ENCODE data around the gene HIVEP3.

HIVEP3 gene

DNA sequence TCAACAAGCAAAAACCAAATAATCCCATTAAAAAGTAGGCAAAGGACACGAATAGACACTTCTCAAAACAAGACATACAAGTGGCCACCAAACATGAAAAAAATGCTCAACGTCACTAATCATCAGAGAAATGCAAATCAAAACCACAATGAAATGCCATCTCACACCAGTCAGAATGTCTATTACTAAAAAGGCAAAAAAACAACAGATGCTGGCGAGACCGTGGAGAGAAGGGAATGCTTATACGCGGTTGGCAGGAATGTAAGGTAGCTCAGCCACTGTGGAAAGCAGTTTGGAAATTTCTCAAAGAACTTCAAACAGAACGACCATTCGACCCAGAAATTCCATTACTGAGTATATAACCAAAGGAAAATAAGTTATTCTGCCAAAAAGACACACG is 289.2 kb downstream of the HIVEP3 start:
- WGBS, 2 experiments (ENCODE audit: insufficient coverage in 2 of 2) = 79 to 87% methylated on average over 6 to 8 of the region's 9 CpGs
- peaks cover 38% of the 10 kb centered on the region for H3K4me1 ChIP-seq (ENCODE audit: control insufficient read depth, insufficient read depth, low read length, poor library complexity, severe bottlenecking)
- H3K4me3 ChIP-seq (ENCODE audit: extremely low read depth, insufficient read depth, low read length, poor library complexity, severe bottlenecking) = no peak overlapping the region
- H3K27ac ChIP-seq (ENCODE audit: low read depth, low read length, severe bottlenecking) = no peak overlapping the region
- peaks cover 7% of the 10 kb centered on the region for H3K36me3 ChIP-seq (ENCODE audit: control insufficient read depth, insufficient read depth, low read length)
- H3K9me3 ChIP-seq (ENCODE audit: control insufficient read depth, low read length) = no peaks in the 10 kb centered on the region

DNA sequence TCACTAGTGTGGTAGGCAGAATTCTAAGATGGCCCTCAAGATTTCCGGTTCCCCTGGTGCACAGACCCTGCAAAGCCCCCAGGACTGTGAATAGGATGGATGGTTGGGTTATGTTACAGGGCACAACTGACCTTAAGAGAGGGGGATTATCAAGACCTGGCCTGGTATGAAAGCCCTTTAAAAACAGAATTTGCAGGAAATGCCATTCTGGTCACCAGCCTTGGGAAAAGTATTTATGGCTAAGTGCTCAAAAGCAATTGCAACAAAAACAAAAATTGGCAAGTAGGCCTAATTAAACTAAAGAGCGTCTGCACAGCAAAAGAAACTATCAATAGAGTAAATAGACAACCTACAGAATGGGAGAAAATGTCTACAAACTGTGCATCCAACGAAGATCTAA is 289.6 kb downstream of the HIVEP3 start:
- WGBS, 2 experiments (ENCODE audit: insufficient coverage in 2 of 2) = 87% methylated on average over 2 of the region's 3 CpGs; no CpG with 5 or more reads in 1 of the 2 experiments
- H3K36me3 ChIP-seq (ENCODE audit: control insufficient read depth, insufficient read depth, low read length) = peaks cover 7% of the 10 kb centered on the region
- H3K4me1 ChIP-seq (ENCODE audit: control insufficient read depth, insufficient read depth, low read length, poor library complexity, severe bottlenecking) = peaks cover 38% of the 10 kb centered on the region
- no peak overlapping the region for H3K4me3 ChIP-seq (ENCODE audit: extremely low read depth, insufficient read depth, low read length, poor library complexity, severe bottlenecking)
- no peak overlapping the region for H3K27ac ChIP-seq (ENCODE audit: low read depth, low read length, severe bottlenecking)
- H3K9me3 ChIP-seq (ENCODE audit: control insufficient read depth, low read length) = no peaks in the 10 kb centered on the region

DNA sequence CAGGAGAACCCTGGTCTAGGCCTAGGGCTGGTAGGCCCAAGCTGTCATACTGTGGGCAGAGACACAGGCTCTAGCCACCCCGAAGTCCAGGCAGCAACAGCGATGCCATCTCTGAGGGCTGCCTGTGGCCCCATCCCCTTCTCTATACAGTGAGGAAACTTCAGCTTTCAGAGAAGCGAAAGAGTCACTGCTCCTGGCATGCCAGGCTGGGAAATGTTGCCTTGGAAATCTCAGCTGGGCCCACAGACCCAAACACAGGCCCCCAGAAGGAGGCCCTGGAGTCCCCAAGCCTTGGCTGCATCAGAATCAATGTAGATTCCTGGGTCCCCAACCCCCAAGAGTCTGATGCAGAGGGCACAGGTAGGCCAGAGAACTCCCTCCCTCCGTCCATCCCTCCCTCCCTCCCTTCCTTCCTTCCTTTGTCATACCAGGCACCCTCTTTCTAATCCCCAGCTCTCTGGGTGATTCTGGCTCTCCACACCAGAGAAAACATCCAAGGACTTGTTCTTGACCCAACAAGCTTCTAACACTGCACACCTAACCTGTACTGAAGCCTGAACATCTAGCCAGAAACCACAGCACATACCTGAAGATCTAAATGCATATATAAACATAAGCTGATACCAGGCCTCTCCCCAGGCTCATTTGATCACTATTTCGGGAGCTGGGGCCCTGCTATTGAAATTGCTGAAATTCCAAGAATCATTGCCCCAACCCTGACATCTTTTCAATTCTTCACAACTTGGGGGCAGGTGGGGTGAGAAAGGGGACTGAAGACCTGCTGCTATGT is 291.0 kb downstream of the HIVEP3 start:
- Histone ChIP-seq H3K4me1 (ENCODE audit: control insufficient read depth, insufficient read depth, low read length, poor library complexity, severe bottlenecking) (peaks cover 45% of the 10 kb centered on the region), H3K27ac (ENCODE audit: low read depth, low read length, severe bottlenecking) (no peak overlapping the region), H3K36me3 (ENCODE audit: control insufficient read depth, insufficient read depth, low read length) (peaks cover 7% of the 10 kb centered on the region), H3K9me3 (ENCODE audit: control insufficient read depth, low read length) (no peaks in the 10 kb centered on the region), H3K4me3 (ENCODE audit: extremely low read depth, insufficient read depth, low read length, poor library complexity, severe bottlenecking) (no peak overlapping the region)
- whole genome bisulfite sequencing, 2 experiments (ENCODE audit: insufficient coverage in 2 of 2) = 80 to 92% methylated on average over 4 of the region's 5 CpGs

DNA sequence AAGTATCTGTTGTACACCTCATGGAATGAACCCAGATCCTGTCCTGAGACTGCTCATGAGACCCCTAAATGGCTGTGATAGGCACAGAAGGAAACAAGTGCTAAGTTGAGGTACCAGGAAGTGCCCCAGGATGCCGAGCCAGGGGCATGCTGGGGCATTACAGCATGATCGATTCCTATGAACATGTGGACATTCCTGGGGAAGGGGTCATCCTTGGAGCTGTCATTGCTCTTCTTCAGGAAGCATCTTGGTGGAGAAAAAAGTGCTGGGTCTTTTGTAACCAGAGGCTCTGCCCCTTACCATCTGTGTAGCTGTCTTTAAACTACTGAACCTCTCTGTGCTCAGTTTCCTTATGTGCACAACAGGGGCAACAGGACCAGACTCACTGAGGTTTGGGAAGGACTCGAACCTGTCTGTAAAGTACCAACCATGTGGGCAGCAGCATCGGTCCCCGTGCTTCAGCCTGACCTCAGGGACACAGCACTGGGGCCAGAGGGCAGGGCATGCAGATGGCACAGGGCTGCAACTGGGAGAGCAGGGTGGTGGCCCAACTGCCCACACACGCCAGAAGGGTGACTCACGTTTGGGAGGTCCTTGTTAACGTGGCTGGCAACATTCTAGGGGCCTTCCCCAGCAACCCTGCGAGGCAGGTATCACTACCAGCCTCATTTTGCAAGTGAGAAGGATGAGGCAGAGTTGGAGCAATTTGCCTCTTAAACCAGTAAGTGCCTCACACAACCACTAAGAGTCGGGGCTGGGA is 291.9 kb downstream of the HIVEP3 start:
- 80 to 81% methylated on average over 8 to 10 of the region's 10 CpGs for WGBS, 2 experiments (ENCODE audit: insufficient coverage in 2 of 2)
- Histone ChIP-seq H3K36me3 (ENCODE audit: control insufficient read depth, insufficient read depth, low read length) (peaks cover 7% of the 10 kb centered on the region), H3K9me3 (ENCODE audit: control insufficient read depth, low read length) (no peaks in the 10 kb centered on the region), H3K27ac (ENCODE audit: low read depth, low read length, severe bottlenecking) (no peak overlapping the region), H3K4me1 (ENCODE audit: control insufficient read depth, insufficient read depth, low read length, poor library complexity, severe bottlenecking) (peaks cover 42% of the 10 kb centered on the region), H3K4me3 (ENCODE audit: extremely low read depth, insufficient read depth, low read length, poor library complexity, severe bottlenecking) (no peak overlapping the region)

DNA sequence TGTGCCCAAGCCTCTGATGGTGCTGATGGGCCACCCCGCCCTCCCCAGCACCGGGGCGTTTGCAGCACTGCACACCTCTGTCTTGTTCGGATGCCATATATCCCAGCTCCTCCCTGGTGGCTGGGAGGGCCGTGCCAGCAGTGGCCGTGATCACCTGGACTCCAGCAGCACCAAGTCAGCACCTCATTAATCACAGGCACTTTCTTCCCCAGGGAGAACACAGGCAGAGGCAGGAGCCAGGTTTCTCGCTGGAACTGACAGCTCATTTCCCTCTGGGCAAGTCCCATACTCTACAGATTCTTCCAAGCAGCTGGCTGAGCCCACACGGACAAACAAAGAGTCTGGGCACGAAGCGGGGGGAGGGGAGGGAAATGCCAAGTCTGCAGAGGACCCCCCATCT is 292.6 kb downstream of the HIVEP3 start:
- peaks cover 37% of the 10 kb centered on the region for H3K4me1 ChIP-seq (ENCODE audit: control insufficient read depth, insufficient read depth, low read length, poor library complexity, severe bottlenecking)

DNA sequence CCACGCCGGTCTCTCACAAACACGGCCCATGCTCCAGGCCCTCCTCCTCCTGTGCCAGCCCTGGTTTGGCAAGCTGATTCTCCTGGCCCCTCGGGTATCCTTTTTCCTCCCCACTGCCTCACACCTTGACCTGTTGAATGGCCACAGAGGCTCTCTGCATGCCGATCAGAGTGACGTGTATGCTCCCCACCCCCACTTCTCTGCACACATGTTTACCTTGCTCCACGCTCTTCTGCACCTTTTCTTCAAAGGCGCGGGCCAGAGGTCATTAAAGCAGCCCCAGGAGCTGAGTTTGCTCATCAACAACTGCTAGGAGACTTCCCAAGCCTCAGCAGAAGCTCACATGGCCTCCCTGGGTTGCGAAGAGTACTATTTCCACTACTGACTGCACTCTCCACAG is 295.0 kb downstream of the HIVEP3 start:
- Histone ChIP-seq H3K27ac (ENCODE audit: low read depth, low read length, severe bottlenecking) (no peak overlapping the region), H3K36me3 (ENCODE audit: control insufficient read depth, insufficient read depth, low read length) (peaks cover 7% of the 10 kb centered on the region), H3K9me3 (ENCODE audit: control insufficient read depth, low read length) (no peaks in the 10 kb centered on the region), H3K4me1 (ENCODE audit: control insufficient read depth, insufficient read depth, low read length, poor library complexity, severe bottlenecking) (peaks cover 40% of the 10 kb centered on the region), H3K4me3 (ENCODE audit: extremely low read depth, insufficient read depth, low read length, poor library complexity, severe bottlenecking) (no peak overlapping the region)
- 86 to 89% methylated on average over 9 to 10 of the region's 10 CpGs for WGBS, 2 experiments (ENCODE audit: insufficient coverage in 2 of 2)

More for the DNA sequence above, 292.6 kb downstream of the HIVEP3 start:
- Histone ChIP-seq H3K9me3 (ENCODE audit: control insufficient read depth, low read length) (no peaks in the 10 kb centered on the region), H3K36me3 (ENCODE audit: control insufficient read depth, insufficient read depth, low read length) (peaks cover 7% of the 10 kb centered on the region), H3K27ac (ENCODE audit: low read depth, low read length, severe bottlenecking) (no peak overlapping the region), H3K4me3 (ENCODE audit: extremely low read depth, insufficient read depth, low read length, poor library complexity, severe bottlenecking) (no peak overlapping the region)
- WGBS, 2 experiments (ENCODE audit: insufficient coverage in 2 of 2) = 78 to 87% methylated on average over 7 to 10 of the region's 10 CpGs

DNA sequence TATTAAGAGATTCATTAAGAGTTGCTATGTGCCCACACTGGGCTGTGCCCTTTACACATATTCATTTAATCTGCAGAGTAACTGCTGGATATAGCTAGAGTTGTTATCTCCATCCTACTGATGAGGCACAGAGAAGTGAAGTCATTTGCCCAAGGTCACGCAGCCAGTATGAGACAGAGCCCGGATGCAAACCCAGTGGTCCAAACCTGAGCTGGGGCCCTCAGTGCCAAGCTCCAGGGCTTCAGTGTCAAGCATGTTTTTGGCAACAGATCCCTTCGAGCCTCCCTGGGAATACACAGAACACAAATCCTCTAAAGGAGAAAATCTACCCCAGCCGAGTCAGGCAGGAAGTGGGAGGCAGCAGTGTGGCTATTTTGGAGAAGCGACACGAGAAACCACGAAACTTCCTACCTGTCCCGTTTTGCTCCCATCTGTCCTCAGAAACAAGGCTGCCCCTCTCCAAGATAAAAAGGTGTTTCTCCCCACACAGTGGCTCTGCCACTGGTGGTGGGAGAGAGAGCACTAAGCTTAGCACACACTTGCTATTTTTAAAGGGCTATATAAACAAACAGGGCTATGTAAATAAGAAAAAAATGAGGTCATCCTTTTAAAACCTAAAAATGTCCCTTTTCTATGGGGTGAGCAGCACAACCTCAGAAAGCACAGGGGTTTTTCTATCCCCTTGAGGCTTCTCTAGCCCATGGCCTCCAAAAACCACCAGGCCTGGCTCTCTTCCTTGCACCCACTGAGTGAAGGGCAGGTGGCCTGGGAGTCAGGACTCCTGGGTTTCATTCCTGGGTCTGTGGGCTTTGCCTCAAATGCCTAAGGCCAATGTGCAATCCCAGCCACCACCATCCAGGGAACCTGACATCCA is 295.6 kb downstream of the HIVEP3 start:
- H3K27ac ChIP-seq (ENCODE audit: low read depth, low read length, severe bottlenecking) = no peak overlapping the region
- 89 to 93% methylated on average over 6 to 7 of the region's 8 CpGs for WGBS, 2 experiments (ENCODE audit: insufficient coverage in 2 of 2)

DNA sequence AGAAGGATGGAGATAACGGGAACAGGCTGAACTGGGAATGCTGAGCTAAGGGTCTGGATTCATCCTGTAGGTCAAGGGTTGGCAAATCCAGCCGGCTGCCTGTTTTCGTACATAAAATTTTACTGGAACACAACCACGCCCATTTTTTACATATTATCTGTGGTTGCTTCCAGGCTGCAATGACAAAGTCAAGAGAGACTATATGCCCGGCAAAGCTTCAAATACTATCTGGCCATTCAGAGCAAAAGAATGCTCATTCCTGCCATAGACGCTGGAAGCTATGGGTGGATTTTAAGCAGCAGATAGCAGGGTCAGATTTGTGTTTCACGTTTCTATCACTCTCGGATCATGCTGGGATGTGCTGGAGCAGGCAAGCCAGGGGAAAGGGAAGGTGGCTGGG is 296.3 kb downstream of the HIVEP3 start:
- no peak overlapping the region for H3K27ac ChIP-seq (ENCODE audit: low read depth, low read length, severe bottlenecking)
- H3K9me3 ChIP-seq (ENCODE audit: control insufficient read depth, low read length) = no peaks in the 10 kb centered on the region
- peaks cover 35% of the 10 kb centered on the region for H3K4me1 ChIP-seq (ENCODE audit: control insufficient read depth, insufficient read depth, low read length, poor library complexity, severe bottlenecking)
- H3K36me3 ChIP-seq (ENCODE audit: control insufficient read depth, insufficient read depth, low read length) = peaks cover 1% of the 10 kb centered on the region
- no peak overlapping the region for H3K4me3 ChIP-seq (ENCODE audit: extremely low read depth, insufficient read depth, low read length, poor library complexity, severe bottlenecking)
- WGBS, 2 experiments (ENCODE audit: insufficient coverage in 2 of 2) = 94 to 96% methylated on average over 6 to 7 of the region's 8 CpGs

More for the DNA sequence above, 295.6 kb downstream of the HIVEP3 start:
- peaks cover 35% of the 10 kb centered on the region for H3K4me1 ChIP-seq (ENCODE audit: control insufficient read depth, insufficient read depth, low read length, poor library complexity, severe bottlenecking)
- no peak overlapping the region for H3K4me3 ChIP-seq (ENCODE audit: extremely low read depth, insufficient read depth, low read length, poor library complexity, severe bottlenecking)
- no peaks in the 10 kb centered on the region for H3K9me3 ChIP-seq (ENCODE audit: control insufficient read depth, low read length)
- H3K36me3 ChIP-seq (ENCODE audit: control insufficient read depth, insufficient read depth, low read length) = peaks cover 5% of the 10 kb centered on the region

DNA sequence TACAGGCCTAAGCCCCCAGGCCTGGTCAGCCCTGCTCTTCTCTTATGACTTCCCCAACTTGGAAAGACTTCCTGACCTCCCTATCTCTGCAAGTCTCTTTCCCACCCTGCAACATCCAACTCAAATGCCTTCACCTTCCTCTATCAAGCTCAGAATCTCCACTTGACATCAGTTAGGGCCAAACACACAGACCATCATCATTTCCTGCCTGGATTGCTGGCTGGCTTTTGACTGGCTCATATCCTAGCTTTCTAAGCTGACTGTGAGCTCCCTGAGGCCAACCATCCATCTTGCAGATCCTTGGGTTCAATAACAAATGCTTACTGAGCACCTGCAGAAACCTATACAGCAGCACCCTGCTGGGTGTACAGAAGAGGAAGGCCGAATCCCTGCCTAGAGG is 296.9 kb downstream of the HIVEP3 start:
- Histone ChIP-seq H3K36me3 (ENCODE audit: control insufficient read depth, insufficient read depth, low read length) (no peaks in the 10 kb centered on the region), H3K4me3 (ENCODE audit: extremely low read depth, insufficient read depth, low read length, poor library complexity, severe bottlenecking) (no peak overlapping the region), H3K4me1 (ENCODE audit: control insufficient read depth, insufficient read depth, low read length, poor library complexity, severe bottlenecking) (peaks cover 34% of the 10 kb centered on the region), H3K9me3 (ENCODE audit: control insufficient read depth, low read length) (no peaks in the 10 kb centered on the region), H3K27ac (ENCODE audit: low read depth, low read length, severe bottlenecking) (no peak overlapping the region)
- 100% methylated on average over 1 of the region's 1 CpG; no CpG with 5 or more reads in 1 of the 2 experiments for WGBS, 2 experiments (ENCODE audit: insufficient coverage in 2 of 2)

DNA sequence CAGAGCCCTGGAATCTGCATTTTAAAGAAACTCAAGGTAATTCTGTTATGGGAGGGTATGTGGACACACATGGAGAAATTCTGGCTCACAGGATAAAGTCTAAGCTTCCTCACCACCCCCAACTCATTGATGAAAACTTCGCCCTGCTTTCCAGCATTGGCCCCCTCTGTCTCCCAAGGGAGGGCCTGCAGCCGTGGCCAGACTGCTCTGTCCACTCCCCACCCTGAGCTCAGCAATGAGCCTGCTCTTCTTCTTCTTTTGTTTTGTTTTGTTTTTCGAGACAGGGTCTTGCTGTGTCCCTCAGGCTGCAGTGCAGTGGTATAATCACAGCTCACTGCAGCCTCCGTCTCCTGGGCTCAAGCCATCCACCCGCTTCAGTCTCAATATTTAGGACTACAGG is 297.5 kb downstream of the HIVEP3 start:
- no peaks in the 10 kb centered on the region for H3K36me3 ChIP-seq (ENCODE audit: control insufficient read depth, insufficient read depth, low read length)
- peaks cover 29% of the 10 kb centered on the region for H3K4me1 ChIP-seq (ENCODE audit: control insufficient read depth, insufficient read depth, low read length, poor library complexity, severe bottlenecking)
- H3K4me3 ChIP-seq (ENCODE audit: extremely low read depth, insufficient read depth, low read length, poor library complexity, severe bottlenecking) = no peak overlapping the region
- H3K27ac ChIP-seq (ENCODE audit: low read depth, low read length, severe bottlenecking) = no peak overlapping the region
- 79 to 88% methylated on average over 3 to 5 of the region's 5 CpGs for WGBS, 2 experiments (ENCODE audit: insufficient coverage in 2 of 2)
- no peaks in the 10 kb centered on the region for H3K9me3 ChIP-seq (ENCODE audit: control insufficient read depth, low read length)
